Adrenal gland (tissue), 5 donors: ENCODE data around the gene RPP14.

Source experiments
- CTCF ChIP-seq, 6 experiments: fragments of 450-650 bp in 4 of 6; fragments of 200-600 bp in 2 of 6; sonication (generic) in 1 of 6; IDR thresholded peaks; 1 replicate in 5 of 6; 2 replicates in 1 of 6; pipeline versions ENCODE4 v1.5.1 to v1.8.0; 2016 to 2021; ENCODE audit warnings: antibody characterized with exemption in 6 of 6, mild to moderate bottlenecking in 2 of 6, moderate library complexity in 1 of 6
- POLR2A ChIP-seq, 2 donors: fragments of 450-650 bp; IDR thresholded peaks; one replicate each; pipeline ENCODE4 v1.6.1; 2017; ENCODE audit warnings: antibody characterized with exemption in 2 of 2, mild to moderate bottlenecking in 2 of 2, moderate library complexity in 1 of 2
- donor health status: DM: no; HTN: no; CAD: no.

GRCh38 chr3:58329150-58329921 lies 23.3 kb downstream of the RPP14 start:
- TF ChIP-seq CTCF (IDR thresholded peaks at IDR 0.05) (no peak), POLR2A (IDR thresholded peaks at IDR 0.05) (no peak)
